ENCODE measurements around the gene PLXNA1.

- TF ChIP-seq EZH2phosphoT487 (IDR thresholded peaks at IDR 0.05; ENCODE audit: borderline replicate concordance), result no peak
- TF ChIP-seq, protein P1, sequence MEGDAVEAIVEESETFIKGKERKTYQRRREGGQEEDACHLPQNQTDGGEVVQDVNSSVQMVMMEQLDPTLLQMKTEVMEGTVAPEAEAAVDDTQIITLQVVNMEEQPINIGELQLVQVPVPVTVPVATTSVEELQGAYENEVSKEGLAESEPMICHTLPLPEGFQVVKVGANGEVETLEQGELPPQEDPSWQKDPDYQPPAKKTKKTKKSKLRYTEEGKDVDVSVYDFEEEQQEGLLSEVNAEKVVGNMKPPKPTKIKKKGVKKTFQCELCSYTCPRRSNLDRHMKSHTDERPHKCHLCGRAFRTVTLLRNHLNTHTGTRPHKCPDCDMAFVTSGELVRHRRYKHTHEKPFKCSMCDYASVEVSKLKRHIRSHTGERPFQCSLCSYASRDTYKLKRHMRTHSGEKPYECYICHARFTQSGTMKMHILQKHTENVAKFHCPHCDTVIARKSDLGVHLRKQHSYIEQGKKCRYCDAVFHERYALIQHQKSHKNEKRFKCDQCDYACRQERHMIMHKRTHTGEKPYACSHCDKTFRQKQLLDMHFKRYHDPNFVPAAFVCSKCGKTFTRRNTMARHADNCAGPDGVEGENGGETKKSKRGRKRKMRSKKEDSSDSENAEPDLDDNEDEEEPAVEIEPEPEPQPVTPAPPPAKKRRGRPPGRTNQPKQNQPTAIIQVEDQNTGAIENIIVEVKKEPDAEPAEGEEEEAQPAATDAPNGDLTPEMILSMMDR (IDR thresholded peaks at IDR 0.05 in 2 of 3, conservative IDR thresholded peaks at IDR 0.05 in 1 of 3; ENCODE audit: borderline replicate concordance in 1 of 3, insufficient read depth in 1 of 3, low read depth in 2 of 3, low read length in 2 of 3), result peak in 2 of 3 experiments; percentile 20 to 23; a peak in 2 of 6 replicates
- TF ChIP-seq POLR2AphosphoS5 (IDR thresholded peaks at IDR 0.05; ENCODE audit: low read depth, low read length), result no peak
Measured at GRCh38 chr3:126945171-126945721, 37.7 kb upstream of the PLXNA1 start.
